Osteocyte (in vitro differentiated cells): Measurements from ENCODE around the gene CCNY. TPM values are rescaled to one million over a fixed set of nuclear protein-coding genes. Genes with fewer than 3 reads are reported as not detected.

Source experiments
- DNase-seq: peaks from one replicate; pipeline ENCODE4 v3.0.0; 2021; ENCODE audit warnings: mixed read lengths; ENCODE audit not compliant: unreplicated experiment; ENCODE audit errors: extremely low spot score
- H3K27ac Mint-ChIP-seq: one replicate; pipeline ENCODE4 v1.8.0; 2021; ENCODE audit warnings: mild to moderate bottlenecking, mixed read lengths; ENCODE audit not compliant: unreplicated experiment
- H3K27me3 Mint-ChIP-seq: one replicate; pipeline ENCODE4 v1.8.0; 2021; ENCODE audit warnings: mixed read lengths; ENCODE audit not compliant: unreplicated experiment
- H3K36me3 Mint-ChIP-seq: one replicate; pipeline ENCODE4 v1.8.0; 2021; ENCODE audit warnings: mixed read lengths; ENCODE audit not compliant: unreplicated experiment
- H3K4me1 Mint-ChIP-seq: one replicate; pipeline ENCODE4 v1.8.0; 2021; ENCODE audit warnings: mixed read lengths; ENCODE audit not compliant: unreplicated experiment
- H3K4me3 Mint-ChIP-seq: one replicate; pipeline ENCODE4 v1.8.0; 2021; ENCODE audit warnings: mild to moderate bottlenecking, moderate library complexity, mixed read lengths; ENCODE audit not compliant: unreplicated experiment
- H3K9me3 Mint-ChIP-seq: one replicate; pipeline ENCODE4 v1.8.0; 2021; ENCODE audit warnings: mixed read lengths; ENCODE audit not compliant: unreplicated experiment
- CTCF ChIP-seq: fragments of 200-600 bp; sonication (generic); IDR thresholded peaks from 2 replicates; pipeline ENCODE4 v1.5.0; 2021; ENCODE audit warnings: antibody characterized with exemption, mild to moderate bottlenecking, moderate library complexity
- total RNA-seq: library from RNA; stranded (reverse); gene quantifications from 2 replicates; pipeline ENCODE4 v1.2.1, GENCODE V29; 2021

Gene CCNY
- total RNA-seq, 1 donor from 2014 or later = 76.4 TPM

GRCh38 chr10:35561715-35562114 is 225.4 kb downstream of the CCNY start:
- no peaks in the 10 kb centered on the region for H3K27me3 Mint-ChIP-seq
- H3K4me1 Mint-ChIP-seq = peaks cover 9% of the 10 kb centered on the region
- H3K27ac Mint-ChIP-seq = no peak overlapping the region
- H3K9me3 Mint-ChIP-seq = no peaks in the 10 kb centered on the region
- no peak for TF ChIP-seq CTCF
- no peak for DNase-seq
- H3K36me3 Mint-ChIP-seq = peaks cover 5% of the 10 kb centered on the region
- H3K4me3 Mint-ChIP-seq = no peak overlapping the region

- TF ChIP-seq CTCF = no peak
- Mint-ChIP-seq H3K36me3 (peaks cover 10% of the 10 kb centered on the region), H3K9me3 (no peaks in the 10 kb centered on the region), H3K27me3 (no peaks in the 10 kb centered on the region), H3K4me1 (peaks cover 9% of the 10 kb centered on the region), H3K27ac (no peak overlapping the region), H3K4me3 (no peak overlapping the region)
- no peak for DNase-seq
These were observed 226.1 kb downstream of the CCNY start for GRCh38 chr10:35562427-35562826.

GRCh38 chr10:35563261-35563891 is 227.1 kb downstream of the CCNY start:
- H3K9me3 Mint-ChIP-seq = no peaks in the 10 kb centered on the region
- TF ChIP-seq CTCF = peak; percentile 94
- H3K4me3 Mint-ChIP-seq = no peak overlapping the region
- peaks cover 11% of the 10 kb centered on the region for H3K36me3 Mint-ChIP-seq
- H3K27ac Mint-ChIP-seq = no peak overlapping the region
- peaks cover 9% of the 10 kb centered on the region for H3K4me1 Mint-ChIP-seq
- H3K27me3 Mint-ChIP-seq = no peaks in the 10 kb centered on the region
- peak; percentile 84 for DNase-seq

- Mint-ChIP-seq H3K27me3 (no peaks in the 10 kb centered on the region), H3K9me3 (no peaks in the 10 kb centered on the region), H3K27ac (no peak overlapping the region), H3K4me1 (peaks cover 9% of the 10 kb centered on the region), H3K36me3 (peaks cover 19% of the 10 kb centered on the region), H3K4me3 (no peak overlapping the region)
- TF ChIP-seq CTCF = no peak
- DNase-seq = peak; percentile 76
These were observed 228.1 kb downstream of the CCNY start for GRCh38 chr10:35564341-35564968.

GRCh38 chr10:35565602-35566081 is 229.3 kb downstream of the CCNY start:
- DNase-seq = no peak
- TF ChIP-seq CTCF = no peak
- H3K36me3 Mint-ChIP-seq = peaks cover 21% of the 10 kb centered on the region
- H3K27ac Mint-ChIP-seq = no peak overlapping the region
- H3K9me3 Mint-ChIP-seq = no peaks in the 10 kb centered on the region
- H3K4me3 Mint-ChIP-seq = no peak overlapping the region
- no peaks in the 10 kb centered on the region for H3K27me3 Mint-ChIP-seq
- H3K4me1 Mint-ChIP-seq = peaks cover 9% of the 10 kb centered on the region
